Liver (tissue), 3 donors: Measurements from ENCODE around the gene GJC1.

Source experiments
- ATF3 ChIP-seq: IDR thresholded peaks from 2 replicates; pipeline ENCODE4 v1.6.1; 2016; ENCODE audit warnings: antibody characterized with exemption
- CTCF ChIP-seq: fragments of 150-350 bp; IDR thresholded peaks from 2 replicates; pipeline ENCODE4 v1.5.1; 2017; ENCODE audit warnings: improper control_type of control experiment, low read depth, low read length; ENCODE audit not compliant: missing input control
- JUND ChIP-seq, 2 donors: IDR thresholded peaks; 2 replicates each; pipeline ENCODE4 v1.6.1; 2016; ENCODE audit warnings: antibody characterized with exemption in 2 of 2
- MAX ChIP-seq: IDR thresholded peaks from 2 replicates; pipeline ENCODE4 v1.6.1; 2016; ENCODE audit warnings: antibody characterized with exemption
- NR2F2 ChIP-seq: IDR thresholded peaks from 2 replicates; pipeline ENCODE4 v1.6.1; 2016; ENCODE audit warnings: antibody characterized with exemption
- RAD21 ChIP-seq, 2 donors: IDR thresholded peaks; 2 replicates each; pipeline ENCODE4 v1.6.1; 2016; ENCODE audit warnings: antibody characterized with exemption in 2 of 2, mild to moderate bottlenecking in 2 of 2
- REST ChIP-seq: IDR thresholded peaks from 2 replicates; pipeline ENCODE4 v1.6.1; 2016; ENCODE audit warnings: antibody characterized with exemption, mild to moderate bottlenecking
- SP1 ChIP-seq: IDR thresholded peaks from 2 replicates; pipeline ENCODE4 v1.6.1; 2018; ENCODE audit warnings: antibody characterized with exemption, mild to moderate bottlenecking
- TAF1 ChIP-seq: conservative IDR thresholded peaks from 2 replicates; pipeline ENCODE4 v1.6.1; 2016; ENCODE audit warnings: antibody characterized with exemption, mild to moderate bottlenecking
- YY1 ChIP-seq: IDR thresholded peaks from 2 replicates; pipeline ENCODE4 v1.6.1; 2016; ENCODE audit warnings: antibody characterized with exemption, mild to moderate bottlenecking
- donor health status: healthy.
- donor health status: healthy.

- TF ChIP-seq ATF3 = no peak
- no peak for TF ChIP-seq YY1
- TF ChIP-seq NR2F2 = no peak
- no peak for TF ChIP-seq CTCF
- no peak for TF ChIP-seq REST
- TF ChIP-seq MAX = no peak
- TF ChIP-seq TAF1 = no peak
- no peak for TF ChIP-seq JUND (IDR thresholded peaks at IDR 0.05)
- TF ChIP-seq SP1 = no peak
- TF ChIP-seq RAD21 (IDR thresholded peaks at IDR 0.05) = no peak
Observed at GRCh38 chr17:44768505-44769142, 61.5 kb downstream of the GJC1 start.
